ENCODE data around the gene DNAAF5.
"Not testable (repeated sequence)": the region's sequence is repeated elsewhere in the genome, so short reads cannot be mapped to it uniquely, and the experiment has no call there.

Gene DNAAF5

GRCh38 chr7:784971-785370 is 58.5 kb downstream of the DNAAF5 start:
- no peak for DNase-seq

DNA sequence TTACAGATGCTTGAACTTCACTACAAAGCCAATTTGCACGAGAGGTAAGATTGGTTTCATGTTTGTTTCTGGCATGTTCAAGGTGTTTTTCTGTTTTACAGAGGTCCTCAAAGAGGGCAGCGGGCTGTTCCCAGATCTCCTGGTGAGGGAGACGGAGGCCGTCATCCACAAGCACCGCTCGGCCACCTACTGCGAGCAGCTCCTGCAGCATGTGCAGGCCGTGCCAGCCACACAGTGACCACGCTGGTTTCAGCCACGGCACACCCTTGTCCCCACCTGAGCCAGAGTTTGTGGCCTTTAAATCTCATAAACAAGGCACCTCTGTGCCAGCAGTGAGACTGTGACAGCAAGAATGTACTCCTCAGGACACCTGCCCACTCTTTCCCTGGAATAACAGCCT is 58.9 kb downstream of the DNAAF5 start:
- DNase-seq = no peak

DNA sequence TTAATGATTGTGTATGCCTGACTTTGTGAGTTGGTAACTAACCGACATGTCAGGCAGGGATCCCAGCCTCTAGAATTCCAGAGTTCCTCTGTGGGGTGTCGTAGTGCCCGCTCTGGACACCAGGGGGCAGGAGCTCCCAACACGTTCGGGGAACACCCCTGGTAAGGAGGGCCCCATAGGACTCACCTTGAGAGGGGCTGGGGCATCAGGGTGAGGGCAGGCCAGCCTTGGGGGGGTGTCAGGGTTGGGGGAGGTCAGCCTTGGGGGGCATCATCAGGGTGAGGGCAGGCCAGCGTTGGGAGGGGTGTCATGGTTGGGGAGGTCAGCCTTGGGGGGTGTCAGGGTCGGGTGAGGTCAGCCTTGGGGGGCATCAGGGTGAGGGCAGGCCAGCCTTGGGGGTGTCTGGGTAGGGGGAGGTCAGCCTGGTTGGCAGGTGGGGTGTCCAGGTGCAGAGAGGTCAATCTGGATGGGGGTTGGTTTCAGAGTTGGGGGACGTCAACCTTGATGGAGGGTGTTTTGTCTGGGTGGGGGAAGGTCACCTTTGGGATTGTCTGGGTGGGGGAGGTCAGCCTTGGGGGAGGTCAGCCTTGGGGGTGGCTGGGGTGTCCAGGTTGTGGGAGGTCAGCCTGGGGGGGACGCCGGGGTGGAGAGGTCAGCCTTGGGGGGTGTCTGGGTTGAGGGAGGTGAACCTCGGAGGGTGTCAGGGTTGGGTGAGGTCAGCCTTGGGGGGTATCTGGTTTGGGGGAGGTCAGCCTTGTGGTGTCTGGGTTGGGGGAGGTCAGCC is 60.2 kb downstream of the DNAAF5 start:
- DNase-seq = peak; percentile 73

DNA sequence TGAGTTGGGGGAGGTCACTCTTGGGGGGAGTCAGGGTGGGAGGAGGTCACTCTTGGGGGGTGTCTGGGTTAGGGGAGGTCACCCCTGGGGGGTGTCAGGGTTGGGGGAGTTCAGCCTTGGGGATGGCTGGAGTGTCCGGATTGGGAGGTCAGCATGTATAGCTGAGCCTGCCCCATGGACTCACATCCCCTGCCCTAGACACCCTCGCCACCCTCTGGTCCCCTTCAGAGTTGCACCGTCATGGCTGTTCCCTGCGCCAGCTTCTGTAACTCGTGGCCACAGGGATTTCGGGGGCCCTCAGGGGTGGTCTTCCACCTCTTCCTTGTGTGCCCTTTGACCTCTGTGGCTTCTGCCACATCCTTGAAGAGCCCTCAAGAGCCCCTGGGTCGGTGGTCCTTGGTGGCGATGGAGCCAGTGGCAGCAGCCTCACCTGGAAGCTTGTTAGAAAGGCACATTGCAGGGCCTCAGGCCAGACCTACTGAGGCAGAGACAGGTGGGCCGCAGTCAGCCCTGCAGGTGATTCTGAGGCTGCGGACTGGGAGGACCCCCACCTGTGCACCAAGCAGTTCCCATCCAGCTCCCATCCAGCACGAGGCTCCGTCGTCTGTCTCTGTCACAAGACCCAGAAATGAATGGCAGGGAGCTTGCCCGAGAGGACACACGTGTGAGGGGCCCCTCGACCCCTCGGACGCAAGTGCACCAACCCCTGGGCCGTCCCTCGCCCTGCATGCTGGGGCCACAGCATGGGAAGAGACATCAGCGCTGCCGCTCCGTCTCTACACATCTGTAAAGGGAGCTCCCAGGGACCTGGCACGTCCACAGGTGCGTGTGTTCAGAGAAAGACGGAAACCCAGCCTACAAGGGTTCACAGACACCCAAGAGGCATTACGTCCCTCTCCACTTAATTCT is 61.1 kb downstream of the DNAAF5 start:
- DNase-seq = no peak

- DNase-seq = no peak
Measured at GRCh38 chr7:791519-791918, 65.0 kb downstream of the DNAAF5 start.

- DNase-seq = no peak
Measured at GRCh38 chr7:794207-794606, 67.7 kb downstream of the DNAAF5 start.

- no peak for DNase-seq
Measured at GRCh38 chr7:794671-795329, 68.3 kb downstream of the DNAAF5 start.

DNA sequence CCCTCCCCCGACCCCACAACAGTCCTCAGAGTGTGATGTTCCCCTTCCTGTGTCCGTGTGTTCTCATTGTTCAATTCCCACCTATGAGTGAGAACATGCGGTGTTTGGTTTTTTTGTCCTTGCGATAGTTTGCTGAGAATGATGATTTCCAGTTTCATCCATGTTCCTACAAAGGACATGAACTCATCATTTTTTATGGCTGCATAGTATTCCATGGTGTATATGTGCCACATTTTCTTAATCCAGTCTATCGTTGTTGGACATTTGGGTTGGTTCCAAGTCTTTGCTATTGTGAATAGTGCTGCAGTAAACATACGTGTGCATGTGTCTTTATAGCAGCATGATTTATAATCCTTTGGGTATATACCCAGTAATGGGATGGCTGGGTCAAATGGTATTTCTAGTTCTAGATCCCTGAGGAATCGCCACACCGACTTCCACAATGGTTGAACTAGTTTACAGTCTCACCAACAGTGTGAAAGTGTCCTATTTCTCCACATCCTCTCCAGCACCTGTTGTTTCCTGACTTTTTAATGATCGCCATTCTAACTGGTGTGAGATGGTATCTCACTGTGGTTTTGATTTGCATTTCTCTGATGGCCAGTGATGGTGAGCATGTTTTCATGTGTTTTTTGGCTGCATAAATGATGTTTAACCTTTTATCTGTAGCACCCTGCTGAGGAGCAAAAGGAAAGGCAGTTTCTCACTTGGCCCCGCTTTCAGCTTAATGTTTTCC is 70.1 kb downstream of the DNAAF5 start:
- DNase-seq = not testable (repeated sequence)

DNA sequence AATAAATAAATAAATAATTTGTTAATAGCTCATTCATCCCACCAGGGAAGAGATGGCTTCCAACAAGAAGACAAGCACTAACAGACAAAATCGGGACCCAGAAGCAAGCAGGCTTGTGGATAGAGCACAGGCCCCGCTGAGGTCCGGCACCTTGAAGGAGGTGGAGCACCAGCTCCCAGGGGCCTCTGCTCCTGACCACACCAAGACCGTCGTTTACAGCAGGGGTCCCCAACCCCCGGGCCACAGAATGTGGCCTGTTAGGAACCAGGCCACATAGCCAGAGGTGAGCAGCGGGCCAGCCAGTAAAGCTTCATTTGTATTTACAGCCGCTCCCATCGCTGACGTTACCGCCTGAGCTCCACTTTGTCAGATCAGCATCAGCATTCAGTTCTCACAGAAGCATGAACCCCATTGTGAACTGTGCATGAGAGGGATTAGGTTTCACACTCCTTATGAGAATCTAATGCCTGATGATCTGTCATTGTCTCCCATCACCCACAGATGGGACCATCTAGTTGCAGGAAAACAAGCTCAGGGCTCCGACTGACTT is 72.5 kb downstream of the DNAAF5 start:
- DNase-seq = no peak

GRCh38 chr7:800692-801091 is 74.2 kb downstream of the DNAAF5 start:
- DNase-seq = no peak

DNA sequence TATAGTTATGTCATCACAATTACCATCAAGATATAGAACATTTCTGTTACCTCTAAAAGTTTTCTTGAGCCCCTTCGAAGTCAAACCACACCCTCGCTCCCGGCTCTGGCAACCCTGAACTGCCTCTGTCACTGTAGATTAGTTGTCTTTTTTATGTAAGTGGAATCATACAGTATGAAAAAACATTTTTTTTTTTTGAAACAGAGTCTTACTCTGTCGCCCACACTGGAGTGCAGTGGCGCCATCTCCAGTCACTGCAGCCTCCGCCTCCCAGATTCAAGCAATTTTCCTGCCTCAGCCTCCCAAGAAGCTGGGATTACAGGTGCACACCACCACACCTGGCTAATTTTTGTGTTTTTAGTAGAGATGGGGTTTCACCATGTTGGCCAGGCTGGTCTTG is 74.9 kb downstream of the DNAAF5 start:
- not testable (repeated sequence) for DNase-seq

DNA sequence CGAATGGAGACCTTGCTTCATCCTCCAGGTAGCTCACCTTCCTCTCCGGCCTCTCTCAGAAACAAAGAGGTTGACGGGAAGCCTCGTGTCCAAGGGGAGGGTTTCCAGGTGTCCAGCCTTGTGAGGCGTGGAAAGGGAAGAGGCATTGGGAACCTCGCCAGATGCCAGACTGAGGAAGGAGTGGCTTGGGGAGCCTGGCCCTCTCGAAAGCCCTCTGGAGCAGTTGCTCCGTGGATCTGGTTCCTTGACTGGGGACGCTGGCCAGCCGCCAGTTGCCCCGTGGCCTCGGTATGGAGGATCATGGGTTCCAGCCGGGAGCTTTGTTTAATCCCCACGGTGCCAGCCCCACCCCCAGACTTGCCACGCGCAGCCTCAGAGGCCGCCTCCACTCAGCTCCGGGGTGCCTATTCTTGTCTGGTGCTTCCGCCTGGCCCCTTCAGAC is 75.5 kb downstream of the DNAAF5 start:
- DNase-seq = peak; percentile 56

DNA sequence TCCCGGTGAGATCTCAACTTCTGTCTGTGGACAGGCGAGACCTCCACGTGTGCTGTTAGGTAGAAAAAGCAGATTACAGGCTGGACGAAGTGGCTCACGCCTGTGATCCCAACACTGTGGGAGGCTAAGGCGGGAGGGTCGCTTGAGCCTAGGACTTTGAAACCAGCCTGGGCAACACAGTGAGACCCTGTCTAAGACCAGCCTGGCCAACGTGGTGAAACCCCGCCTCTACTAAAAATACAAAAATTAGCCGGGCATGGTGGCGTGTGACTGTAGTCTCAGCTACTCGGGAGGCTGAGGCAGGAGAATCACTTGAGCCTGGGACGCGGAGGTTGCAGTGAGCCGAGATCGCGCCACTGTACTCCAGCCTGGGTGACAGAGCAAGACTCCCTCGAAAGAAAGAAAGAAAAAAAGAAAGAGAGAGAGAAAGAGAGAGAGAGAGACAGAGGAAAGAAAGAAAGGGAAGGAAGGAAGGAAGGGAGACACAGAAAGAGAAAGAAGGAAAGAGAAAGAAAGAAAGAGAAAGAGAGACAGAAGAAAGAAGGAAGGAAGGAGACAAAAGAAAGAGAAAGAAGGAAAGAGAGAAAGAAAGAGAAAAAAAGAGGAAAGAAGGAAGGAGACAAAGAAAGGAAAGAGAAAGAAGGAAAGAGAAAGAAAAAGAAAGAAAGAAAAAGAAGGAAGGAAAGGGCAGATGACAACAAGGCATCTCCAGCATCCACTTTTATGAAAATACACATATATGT is 76.2 kb downstream of the DNAAF5 start:
- DNase-seq = no peak

- DNase-seq = no peak
Measured at GRCh38 chr7:803243-803635, 76.7 kb downstream of the DNAAF5 start.

DNA sequence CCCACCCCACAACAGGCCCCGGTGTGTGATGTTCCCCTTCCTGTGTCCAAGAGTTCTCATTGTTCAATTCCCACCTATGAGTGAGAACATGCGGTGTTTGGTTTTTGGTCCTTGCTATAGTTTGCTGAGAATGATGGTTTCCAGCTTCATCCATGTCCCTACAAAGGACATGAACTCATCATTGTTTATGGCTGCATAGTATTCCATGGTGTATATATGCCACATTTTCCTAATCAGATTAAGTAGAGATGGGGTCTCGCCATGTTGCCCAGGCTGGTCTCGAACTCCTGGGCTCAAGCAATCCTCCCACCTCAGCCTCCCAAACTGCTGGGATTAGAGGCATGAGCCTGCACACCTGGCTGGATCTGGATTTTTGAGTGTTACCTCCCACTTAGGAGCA is 77.3 kb downstream of the DNAAF5 start:
- DNase-seq = not testable (repeated sequence)

DNA sequence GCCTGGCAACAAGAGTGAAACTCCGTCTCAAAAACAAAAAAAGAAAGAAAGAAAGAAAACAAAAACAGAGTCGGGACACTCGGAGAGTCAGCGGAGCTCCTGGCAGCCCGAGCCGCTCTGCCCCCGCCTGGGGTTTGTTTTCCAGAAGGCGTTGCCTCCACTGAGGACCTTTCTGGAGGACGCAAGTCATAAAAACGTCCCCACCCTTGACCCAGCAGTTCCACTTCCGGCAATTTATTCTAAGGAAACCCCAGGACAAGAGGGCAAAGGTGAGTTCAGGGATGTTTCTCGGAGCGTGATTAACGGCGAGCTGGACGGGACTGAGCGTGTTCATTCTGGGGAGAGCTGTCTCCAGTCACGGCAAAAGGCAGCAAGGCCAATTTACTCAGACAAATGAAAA is 78.8 kb downstream of the DNAAF5 start:
- no peak for DNase-seq

GRCh38 chr7:815284-816216 is 89.1 kb downstream of the DNAAF5 start:
- peak; percentile 78 for DNase-seq

GRCh38 chr7:816300-816750 is 89.8 kb downstream of the DNAAF5 start:
- peak; percentile 99 for DNase-seq

DNA sequence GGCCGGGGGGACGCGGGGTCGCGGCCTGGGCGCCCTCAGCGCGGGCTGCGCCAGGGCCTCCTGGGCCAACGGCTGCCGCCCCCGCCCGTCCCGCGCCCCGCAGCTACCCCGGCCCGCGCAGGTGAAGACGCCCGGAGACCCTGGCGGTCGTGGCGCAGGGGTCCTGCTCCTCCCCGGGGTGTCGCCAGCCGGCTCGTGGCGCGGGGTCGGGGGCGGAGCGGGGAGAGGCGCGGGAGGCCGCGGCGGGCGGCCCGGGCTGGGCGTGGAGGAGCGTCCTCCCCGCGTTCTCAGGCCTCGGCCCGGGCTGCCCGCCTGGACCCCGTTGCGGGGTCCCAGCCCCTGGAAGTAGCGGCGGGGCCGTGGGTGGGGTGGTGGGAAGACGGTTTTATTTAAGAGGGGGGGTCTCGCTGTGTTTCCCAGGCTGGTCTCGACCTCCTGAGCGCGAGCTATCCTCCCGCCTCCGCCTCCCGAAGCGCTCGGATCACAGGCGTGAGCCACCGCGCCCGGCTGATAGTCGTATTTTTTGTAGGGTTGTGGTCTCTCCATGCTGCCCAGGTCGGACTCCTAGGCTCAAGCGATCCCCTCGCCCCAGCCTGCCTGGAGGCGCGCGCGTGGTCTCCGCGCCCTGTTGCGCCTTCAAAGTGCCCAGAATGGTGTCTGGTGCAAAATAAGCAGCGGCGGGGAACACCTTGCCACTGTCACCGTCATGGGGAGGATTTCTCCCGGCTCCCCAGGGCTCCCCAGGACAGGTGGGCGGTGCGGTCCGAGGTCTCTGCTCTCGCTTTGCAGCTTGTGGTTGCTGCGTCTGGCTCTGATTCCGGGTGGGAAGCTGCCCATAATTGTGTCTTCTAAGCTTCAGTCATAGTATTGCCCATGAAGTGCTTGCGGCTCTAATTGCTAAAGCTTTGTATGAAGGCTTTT is 90.5 kb downstream of the DNAAF5 start:
- DNase-seq = peak; percentile 50
